Activated CD4-positive, alpha-beta T cell treated with anti-CD3 and anti-CD28 coated beads for 24 hours (primary cell): ENCODE results near the gene UBR3.
A peak's percentile ranks its signal among the peaks of the same experiment; 100 is the strongest.
"Not testable (repeated sequence)": the region's sequence is repeated elsewhere in the genome, so short reads cannot be mapped to it uniquely, and the experiment has no call there.

Experiments used
- DNase-seq, 2 donors: peaks; one replicate each; pipeline ENCODE4 v3.0.0-alpha.2; 2020; ENCODE audit warnings: low read depth in 2 of 2

UBR3 gene

DNA sequence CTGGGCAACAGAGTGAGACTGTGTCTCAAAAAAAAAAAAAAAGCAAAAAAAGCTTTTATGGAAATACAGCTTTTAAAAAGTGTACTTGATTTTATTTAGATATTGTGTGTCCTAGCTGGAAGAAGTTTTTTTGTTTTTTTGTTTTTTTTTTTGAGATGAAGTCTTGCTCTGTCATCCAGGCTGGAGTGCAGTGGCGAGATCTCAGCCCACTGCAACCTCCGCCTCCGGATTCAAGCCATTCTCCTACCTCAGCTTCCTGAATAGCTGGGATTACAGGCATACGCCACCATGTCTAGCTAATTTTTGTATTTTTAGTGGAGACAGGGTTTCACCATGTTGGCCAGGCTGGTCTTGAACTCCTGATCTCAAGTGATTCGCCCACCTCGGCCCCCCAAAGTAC lies 39.0 kb downstream of the UBR3 start:
- not testable (repeated sequence) for DNase-seq

DNA sequence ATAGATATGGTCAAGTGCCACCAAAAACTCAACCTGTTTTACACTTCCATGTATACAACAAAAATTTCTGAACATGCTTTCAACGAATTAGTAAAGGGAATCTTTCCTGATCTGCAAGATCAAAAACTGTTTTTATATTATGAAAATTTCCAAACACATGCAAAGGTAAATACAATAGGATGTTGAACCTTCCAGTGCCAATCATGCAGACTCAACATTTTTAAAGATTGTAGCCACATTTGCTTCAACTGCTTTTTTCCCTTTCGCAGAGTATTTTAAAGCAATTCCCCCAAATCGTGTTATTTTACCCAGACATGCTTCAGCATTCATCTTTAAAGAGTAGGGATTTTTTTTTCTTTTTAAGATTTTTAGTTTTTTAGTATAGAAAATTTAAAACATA lies 40.3 kb downstream of the UBR3 start:
- no peak for DNase-seq

DNA sequence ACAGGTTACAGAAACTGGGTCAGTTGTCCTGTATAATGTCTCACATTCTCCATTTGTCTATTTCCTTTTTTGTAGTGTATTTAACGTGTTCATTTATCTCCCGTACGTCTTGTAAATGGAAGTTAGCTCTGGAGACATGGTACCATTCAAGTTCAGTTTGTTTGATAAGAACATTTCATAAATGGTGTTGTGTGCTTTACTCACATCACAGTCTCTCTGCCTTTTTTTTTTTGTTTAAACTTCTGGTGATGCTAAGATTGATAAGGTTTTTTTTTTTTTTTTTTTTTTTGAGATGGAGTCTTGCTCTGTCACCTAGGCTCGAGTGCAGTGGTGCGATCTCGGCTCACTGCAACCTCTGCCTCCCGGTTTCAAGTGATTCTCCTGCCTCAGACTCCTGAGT lies 41.7 kb downstream of the UBR3 start:
- DNase-seq, result no peak

DNA sequence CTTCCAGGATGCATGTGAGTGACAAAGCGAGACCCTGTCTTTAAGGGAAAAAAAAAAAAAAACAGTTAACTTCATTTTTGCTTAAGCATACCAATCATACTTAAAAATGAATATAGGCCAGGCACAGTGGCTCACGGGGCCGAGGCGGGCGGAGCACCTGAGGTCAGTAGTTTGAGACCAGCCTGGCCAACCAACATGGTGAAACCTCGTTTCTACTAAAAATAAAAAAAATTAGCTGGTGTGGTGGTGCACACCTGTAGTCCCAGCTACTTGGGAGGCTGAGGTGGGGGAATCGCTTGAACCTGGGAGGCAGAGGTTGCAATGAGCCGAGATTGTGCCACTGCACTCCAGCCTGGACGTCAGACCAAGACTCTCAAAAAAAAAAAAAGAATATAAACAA lies 44.1 kb downstream of the UBR3 start:
- not testable (repeated sequence) for DNase-seq

DNA sequence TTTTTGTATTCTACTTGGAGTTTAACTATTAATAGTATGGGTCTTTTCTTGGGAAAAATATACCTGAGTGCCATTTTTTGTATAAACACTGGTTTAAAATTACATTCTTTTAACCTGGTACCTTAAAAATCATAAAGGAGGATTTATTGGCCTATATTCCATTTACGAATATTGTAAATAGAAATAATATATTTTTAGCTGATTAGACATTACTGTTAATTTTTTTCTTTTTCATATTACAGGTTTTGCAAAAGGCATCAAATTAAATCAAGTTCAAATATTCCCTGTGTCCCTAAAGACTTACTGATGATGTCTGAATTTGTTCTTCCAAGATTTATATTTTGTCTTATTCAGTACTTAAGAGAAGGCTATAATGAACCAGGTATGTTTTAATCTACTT lies 44.7 kb downstream of the UBR3 start:
- no peak for DNase-seq

DNA sequence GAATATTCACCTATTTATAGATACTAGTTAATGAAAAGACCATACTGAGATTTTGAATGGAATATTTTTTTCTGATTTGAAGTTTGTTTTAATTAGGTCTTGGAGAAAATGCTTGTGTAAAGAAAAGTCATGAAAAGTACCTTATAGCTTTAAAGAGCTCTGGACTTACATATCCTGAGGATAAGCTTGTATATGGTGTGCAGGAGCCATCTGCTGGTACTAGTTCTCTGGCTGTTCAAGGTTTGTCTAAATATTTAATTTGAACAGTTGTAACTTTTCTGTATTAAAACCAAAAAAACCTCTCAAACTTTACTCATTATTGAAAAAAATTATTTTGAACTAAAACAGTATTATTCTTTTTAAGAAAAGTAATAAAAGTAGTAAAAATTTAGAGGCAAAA lies 50.1 kb downstream of the UBR3 start:
- DNase-seq, result no peak

DNA sequence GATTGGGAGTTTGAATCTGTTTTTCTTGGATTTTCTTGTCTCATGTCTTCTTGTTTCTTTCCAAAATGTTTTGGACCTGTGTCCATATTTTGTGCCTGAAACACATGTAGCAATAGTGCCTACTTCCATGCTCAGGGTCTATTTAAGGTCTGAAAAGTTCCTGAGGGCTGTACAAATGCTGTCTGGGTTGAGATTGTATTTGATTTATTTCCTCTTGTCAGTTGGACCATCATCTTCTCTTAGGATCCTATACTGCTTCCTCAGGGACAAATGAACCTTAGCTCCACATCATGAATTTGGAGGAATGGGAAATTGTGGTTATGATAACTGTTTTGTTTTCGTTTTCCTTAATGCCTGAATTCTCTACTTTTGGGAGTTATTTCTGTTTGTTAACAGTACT lies 59.9 kb downstream of the UBR3 start:
- DNase-seq, result no peak

DNA sequence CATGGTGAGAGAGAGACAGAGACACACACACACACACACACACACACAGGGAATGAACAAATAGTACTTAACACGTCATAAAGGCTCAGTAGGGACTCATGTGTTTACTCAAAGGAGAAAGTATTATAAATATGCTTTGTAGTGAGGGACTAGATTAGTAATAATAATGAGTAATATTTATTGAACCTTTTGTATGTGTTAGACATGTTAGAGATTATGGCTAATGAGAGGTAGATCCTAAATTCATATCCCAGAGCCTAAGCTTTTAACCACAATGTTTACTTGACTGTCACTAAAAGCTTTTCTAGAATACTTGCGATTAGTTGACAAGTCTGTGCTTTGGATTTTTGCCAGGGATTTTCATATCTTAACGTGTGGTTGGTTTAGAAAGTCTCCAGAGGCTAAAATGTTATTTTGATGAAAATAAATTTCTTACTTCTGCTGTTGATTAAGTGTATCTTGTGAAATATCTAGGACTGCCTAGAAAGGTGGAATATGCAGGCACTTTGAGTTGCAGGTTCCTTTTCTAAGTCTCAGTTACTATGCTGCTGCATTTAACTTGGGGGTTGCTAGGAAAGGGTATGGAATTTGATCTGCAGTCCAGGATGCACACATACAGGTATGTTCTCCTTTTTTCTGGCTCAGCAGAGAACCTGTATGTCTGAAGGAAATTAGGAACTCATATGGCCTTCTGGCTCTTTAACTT lies 64.5 kb downstream of the UBR3 start:
- DNase-seq, result no peak

DNA sequence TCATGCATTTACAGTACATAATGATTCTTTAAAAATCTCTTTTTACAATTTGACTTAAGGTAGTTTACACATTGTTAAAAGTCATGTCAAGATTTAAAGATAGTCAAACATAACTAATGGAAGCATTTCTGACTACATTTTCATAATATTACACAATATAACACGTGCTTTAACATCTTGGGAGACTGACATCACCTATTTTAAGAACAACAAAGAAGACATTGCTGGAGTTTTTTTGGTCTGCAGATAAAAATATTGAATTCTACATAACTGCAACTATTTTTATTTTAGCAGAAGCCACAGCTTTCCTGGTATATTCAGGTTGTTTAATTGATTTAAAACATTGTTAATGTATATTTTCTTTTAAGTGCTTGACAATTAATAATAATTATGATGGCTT lies 65.7 kb downstream of the UBR3 start:
- DNase-seq, result no peak

DNA sequence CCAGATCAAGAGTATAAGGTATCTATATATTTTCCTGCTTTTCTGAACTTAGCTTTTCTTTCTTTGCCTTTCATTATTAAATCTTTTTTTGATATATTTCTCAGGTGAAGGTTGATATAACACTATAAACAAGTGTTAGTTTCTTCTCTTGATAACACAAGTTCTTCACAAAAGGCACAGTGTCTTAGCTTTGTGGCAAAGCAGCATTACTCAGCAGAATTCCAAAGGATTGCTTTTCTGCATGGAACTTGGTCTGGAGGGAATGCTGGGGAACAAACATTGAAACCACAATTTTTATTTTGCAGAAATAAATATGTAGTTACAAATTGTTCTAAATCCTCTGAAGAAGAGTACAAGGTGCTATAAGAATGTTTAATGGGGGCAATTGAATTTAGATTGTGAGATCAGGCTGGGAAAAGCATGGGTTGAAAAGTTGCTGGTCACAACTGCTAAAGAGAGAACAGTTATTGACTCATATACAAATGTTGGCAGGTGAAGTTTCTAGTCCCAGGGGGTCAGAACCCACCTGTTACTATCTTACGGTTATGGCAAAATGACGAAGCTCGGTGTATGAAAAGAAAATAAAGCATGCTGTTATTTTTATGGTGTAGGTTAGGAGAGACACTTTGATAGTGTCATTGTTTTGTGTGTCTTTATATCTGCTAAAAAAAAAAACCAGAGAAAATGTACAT lies 68.2 kb downstream of the UBR3 start:
- no peak for DNase-seq

DNA sequence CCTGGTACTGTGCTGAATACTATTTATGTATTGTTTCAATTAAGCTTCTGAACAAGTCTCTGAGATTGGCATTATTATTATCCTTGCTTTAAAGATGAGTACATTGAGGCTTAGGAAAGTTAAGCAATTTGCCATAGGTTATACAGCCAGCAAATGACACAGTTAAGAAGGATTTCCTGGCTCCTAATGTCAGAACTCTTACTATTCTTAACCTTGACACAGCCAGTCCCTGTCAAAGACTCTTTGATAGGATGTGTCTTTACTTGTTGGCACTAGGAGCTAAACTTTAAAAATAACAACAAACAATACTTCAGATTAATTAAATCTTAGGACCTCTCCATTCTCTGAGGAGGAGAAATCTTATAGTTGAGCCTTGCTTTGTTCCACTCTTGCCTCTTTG lies 70.6 kb downstream of the UBR3 start:
- no peak for DNase-seq

DNA sequence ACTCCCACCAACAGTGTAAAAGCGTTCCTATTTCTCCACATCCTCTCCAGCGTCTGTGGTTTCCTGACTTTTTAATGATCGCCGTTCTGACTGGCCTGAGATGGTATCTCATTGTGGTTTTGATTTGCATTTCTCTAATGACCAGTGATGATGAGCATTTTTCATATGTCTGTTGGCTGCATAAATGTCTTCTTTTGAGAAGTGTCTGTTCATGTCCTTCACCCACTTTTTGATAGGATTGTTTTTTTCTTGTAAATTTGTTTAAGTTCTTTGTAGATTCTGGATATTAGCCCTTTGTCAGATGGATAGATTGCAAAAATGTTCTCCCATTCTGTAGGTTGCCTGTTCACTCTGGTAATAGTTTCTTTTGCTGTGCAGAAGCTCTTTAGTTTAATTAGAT lies 72.8 kb downstream of the UBR3 start:
- not testable (repeated sequence) for DNase-seq

DNA sequence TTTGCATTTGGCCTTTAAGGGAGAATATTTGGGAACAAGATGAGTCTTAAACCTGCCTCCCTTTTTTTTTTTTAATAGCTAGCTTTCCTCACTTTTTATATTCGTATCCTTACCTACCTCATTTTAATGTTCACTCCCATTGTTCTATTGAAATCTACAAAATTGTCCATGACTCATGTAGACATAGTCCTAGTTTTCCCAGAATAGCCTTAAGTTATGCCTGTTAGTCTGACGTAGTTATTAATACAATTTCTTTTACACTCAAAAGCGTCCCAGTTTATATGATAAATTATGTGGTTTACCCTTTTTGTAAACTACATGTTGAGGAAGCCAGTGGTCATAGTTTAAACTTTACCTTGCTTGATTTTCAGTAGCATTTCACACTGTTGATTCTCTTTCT lies 73.4 kb downstream of the UBR3 start:
- DNase-seq, result no peak

DNA sequence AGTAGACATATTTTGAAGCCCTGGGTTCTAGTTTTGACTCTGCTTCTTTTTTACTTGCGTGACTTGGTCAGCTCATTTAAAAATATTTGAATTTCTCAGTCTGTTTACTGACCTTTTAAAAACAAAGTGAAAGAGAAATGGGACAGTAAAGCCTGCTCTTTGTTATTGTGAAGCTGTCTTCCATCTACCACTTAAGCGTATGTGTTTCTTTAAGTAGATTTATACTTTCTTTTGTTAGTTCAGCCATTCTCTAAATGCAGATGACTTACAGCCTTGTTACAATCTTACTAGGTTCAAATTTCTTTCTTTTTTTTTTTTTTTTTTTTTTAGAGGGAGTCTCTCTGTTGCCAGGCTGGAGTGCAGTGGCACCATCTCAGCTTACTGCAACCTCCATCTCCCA lies 79.5 kb downstream of the UBR3 start:
- DNase-seq, result no peak

DNA sequence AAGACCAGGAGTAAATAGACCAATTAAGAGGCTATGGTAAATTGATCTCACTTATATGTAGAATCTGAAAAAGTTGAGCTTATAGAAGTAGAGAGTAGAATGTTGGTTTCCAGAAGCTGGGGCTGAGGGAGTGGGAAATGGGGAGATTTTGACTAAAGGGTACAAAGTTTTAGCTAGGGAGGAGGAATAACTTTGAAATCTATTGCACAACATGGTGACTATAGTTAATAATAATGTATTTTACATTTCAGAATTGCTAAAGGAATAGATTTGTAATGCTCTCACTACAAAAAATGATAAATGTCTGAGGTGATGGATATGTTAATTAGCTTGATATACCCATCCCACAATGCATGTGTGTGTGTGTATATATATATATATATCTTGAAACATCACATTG lies 82.1 kb downstream of the UBR3 start:
- no peak for DNase-seq

DNA sequence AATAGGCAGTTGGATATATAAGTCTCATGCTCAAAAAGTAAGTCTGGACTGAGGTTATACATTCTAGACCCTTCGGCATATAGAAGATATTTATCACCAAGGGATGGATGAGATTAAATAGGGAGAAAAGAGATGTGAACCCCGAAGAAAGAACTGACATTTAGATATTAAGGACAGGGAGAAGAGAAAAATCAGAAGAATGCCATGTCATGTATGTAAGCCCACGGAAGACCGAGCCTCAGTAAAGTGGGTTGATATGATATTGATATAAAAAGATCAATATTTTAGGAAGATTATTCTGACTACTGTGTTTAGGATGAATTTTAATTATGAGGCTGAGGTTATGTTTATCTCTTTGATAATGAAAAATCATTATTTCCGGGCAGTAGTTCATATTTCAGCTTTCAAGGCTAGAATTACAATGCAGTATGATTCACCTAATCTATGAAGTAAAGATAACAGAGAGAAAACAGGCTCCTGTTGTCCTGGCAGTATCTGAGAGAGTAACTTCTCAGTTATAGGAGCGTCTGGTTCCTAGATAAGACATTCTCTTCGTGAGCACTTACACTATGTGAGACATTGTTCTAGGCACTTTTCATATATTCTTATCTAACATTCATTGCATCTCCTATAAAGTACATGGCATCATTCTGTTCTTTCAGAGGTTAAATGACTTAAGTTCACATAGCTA lies 83.0 kb downstream of the UBR3 start:
- no peak for DNase-seq

DNA sequence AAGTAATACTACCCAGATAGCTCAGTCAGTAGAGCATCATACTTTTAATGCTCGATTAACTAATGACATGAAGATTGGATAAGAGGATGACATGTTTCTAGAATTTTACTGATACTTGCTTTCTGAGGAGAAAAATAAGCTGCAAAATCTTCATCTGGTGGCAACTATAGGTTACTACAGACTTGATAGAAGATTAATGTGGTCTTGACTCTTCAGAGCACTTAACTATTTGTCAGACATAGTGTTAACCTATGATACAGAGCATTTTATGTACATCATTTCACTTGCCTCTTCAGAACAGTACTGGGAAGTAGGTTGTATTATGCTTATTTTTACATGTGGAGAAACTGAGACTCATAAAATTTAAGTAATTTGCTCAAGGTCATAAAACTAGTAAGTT lies 83.9 kb downstream of the UBR3 start:
- DNase-seq, result no peak

DNA sequence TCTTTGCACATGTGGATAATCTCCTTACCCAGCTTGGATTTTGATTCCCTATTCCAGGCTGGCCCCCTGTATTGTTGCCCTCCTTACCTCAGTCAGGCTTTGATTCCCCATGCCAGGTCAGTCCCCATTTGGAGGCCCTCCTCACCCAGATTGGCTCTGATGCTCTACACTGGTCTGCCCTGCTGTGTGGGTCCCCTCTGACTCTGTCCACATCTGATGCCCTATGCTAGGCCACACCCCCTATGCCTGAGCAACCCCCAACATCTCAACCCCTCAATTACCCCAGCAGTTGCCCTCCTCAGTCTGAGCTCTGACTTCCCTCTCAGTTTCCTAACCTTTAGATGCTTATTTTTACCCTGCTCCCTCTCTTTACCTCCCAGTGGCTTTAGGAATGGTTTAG lies 89.4 kb downstream of the UBR3 start:
- DNase-seq, result no peak

DNA sequence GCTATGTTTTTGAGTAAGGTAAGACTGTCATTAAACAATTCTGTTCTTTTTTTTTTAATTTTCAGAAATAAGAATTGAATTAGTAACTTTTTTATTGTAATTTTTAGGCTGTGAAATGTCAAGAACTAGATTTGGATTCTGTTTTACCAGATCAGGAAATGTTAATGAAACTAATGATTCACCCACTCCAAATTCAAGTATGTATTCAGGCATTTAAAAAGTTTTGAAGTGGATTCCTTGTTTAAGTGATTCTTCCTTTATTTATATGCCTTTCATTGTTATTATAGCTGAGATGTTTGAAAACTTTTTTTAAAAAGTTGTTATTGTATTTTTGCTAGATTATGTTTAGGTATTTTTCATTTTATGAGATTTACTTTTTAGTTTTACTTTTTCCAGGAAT lies 96.7 kb downstream of the UBR3 start:
- DNase-seq, result no peak

DNA sequence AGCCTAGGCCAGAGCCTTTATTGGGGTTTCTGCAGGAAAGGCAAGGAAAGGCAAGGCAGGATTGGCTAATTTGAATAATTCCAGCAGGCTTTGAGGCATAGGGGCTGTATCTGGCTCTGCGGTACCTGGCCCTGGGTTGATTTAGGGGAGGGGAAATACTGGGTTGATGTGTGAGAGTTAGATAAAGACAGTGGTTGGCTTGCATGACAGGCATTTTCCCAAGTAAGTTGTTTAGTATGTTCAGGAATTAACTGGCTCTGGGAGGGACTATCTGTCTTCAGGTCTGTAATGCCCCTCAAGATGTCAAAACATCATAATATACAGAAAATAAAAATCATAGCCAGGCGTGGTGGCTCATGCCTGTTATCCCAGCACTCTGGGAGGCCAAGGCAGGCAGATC lies 98.7 kb downstream of the UBR3 start:
- no peak for DNase-seq

DNA sequence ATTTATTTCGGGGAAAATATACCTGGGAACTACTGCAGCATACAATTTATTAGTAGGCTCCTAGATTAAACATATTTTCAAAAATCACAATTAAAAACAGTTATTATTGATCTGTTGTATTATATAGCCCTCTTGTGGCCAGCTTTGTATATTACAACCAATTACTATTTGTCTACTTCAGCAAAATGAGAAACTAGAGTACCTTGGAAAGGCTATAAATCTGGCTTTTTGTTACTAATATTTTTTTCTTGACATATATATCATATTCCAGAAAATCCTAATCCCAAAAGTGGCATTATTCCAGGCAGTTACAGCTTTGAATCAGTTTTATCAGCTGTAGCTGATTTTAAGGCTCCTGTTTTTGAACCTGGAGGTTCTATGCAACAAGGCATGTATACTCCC lies 101.2 kb downstream of the UBR3 start:
- peak in 1 of 2 donors; percentile 1 for DNase-seq

DNA sequence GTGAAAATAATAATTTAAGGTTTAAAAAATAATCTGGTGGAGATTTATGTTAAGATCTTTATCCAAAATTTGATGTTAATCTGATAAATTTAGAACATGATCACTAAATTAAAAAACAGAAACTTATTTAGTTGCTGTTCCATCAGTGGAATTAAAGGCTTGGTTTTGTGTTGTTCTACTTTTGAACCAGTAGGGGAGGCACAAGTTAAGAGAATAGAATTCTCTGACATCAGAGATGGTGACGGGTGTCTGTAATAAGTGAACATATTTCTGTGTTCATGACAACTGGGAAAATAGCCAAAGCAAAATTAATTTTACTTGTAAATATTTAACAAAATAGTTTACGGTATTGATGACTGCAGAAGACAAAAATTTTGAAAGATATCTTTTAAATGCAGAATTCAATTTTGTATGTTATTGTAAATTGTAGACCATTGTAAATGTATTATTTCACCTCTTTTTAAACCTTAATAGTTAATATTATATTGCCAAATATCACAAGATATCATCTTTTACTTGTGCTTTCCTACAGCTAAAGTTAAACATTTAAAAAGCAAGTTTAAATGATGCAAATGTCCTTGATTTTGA lies 106.0 kb downstream of the UBR3 start:
- no peak for DNase-seq

DNA sequence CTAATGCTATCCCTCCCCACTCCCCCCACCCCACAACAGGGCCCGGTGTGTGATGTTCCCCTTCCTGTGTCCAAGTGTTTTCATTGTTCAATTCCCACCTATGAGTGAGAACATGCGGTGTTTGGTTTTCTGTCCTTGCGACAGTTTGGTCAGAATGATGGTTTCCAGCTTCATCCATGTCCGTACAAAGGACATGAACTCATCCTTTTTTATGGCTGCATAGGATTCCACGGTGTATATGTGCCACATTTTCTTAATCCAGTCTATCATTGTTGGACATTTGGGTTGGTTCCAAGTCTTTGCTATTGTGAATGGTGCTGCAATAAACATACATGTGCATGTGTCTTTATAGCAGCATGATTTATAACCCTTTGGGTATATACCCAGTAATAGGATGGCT lies 109.4 kb downstream of the UBR3 start:
- not testable (repeated sequence) for DNase-seq
